Caco-2 (cell line): Measurements from ENCODE around the gene CTIF. TPM values are rescaled to one million over a fixed set of nuclear protein-coding genes. Genes with fewer than 3 reads are reported as not detected.

ENCODE experiments used
- BruUV-seq: library from RNA; stranded (reverse); fragments of 400-500 nt; replicated peaks from 2 replicates; lab custom pipeline; 2021; lab: Mats Ljungman, UMichigan
- CTCF ChIA-PET: fragments of 300-600 bp; sonication (Branson Sonifier 250); formaldehyde crosslinking; loops from one replicate; lab custom pipeline; 2022; ENCODE audit warnings: antibody characterized with exemption; lab: Charles Lee
- POLR2A ChIA-PET: fragments of 300-600 bp; sonication (Branson Sonifier 250); formaldehyde crosslinking; loops from one replicate; lab custom pipeline; 2022; ENCODE audit warnings: antibody characterized with exemption; lab: Charles Lee
- DNase-seq, 2 experiments: peaks; one replicate each; pipeline versions ENCODE4 v3.0.0 to v3.0.0-alpha.2; 2020 to 2022
- H3K27me3 ChIP-seq: replicated peaks from 2 replicates; pipeline ENCODE4 v1.6.0; 2011; ENCODE audit warnings: low read length; ENCODE audit not compliant: control insufficient read depth, insufficient read depth
- H3K36me3 ChIP-seq: 2 replicates; pipeline ENCODE4 v1.5.1; 2011; ENCODE audit warnings: low read length; ENCODE audit not compliant: control insufficient read depth, insufficient read depth
- H3K4me1 ChIP-seq: fragments of 250-450 bp; sonication (Bioruptor Pico); 2 replicates; pipeline ENCODE4 v1.5.1; 2020; ENCODE audit warnings: mild to moderate bottlenecking
- H3K4me3 ChIP-seq: 2 replicates; pipeline ENCODE4 v1.5.1; 2011; ENCODE audit warnings: low read depth, mild to moderate bottlenecking, control low read depth, low read length
- H3K9me3 ChIP-seq: fragments of 250-450 bp; sonication (Bioruptor Pico); 2 replicates; pipeline ENCODE4 v1.5.1; 2020; ENCODE audit warnings: mild to moderate bottlenecking, moderate library complexity
- H3K27ac Mint-ChIP-seq: one replicate; pipeline ENCODE4 v1.8.0; 2022; ENCODE audit warnings: mixed read lengths; ENCODE audit not compliant: unreplicated experiment
- H3K27me3 Mint-ChIP-seq: one replicate; pipeline ENCODE4 v1.8.0; 2022; ENCODE audit warnings: mixed read lengths; ENCODE audit not compliant: insufficient read depth, unreplicated experiment
- H3K36me3 Mint-ChIP-seq: one replicate; pipeline ENCODE4 v1.8.0; 2022; ENCODE audit warnings: mild to moderate bottlenecking, mixed read lengths; ENCODE audit not compliant: insufficient read depth, unreplicated experiment
- H3K4me1 Mint-ChIP-seq: one replicate; pipeline ENCODE4 v1.8.0; 2022; ENCODE audit warnings: low read depth, mixed read lengths; ENCODE audit not compliant: unreplicated experiment
- H3K4me3 Mint-ChIP-seq: one replicate; pipeline ENCODE4 v1.8.0; 2022; ENCODE audit warnings: mild to moderate bottlenecking, moderate library complexity, mixed read lengths; ENCODE audit not compliant: unreplicated experiment
- H3K9me3 Mint-ChIP-seq: one replicate; pipeline ENCODE4 v1.8.0; 2022; ENCODE audit warnings: mixed read lengths; ENCODE audit not compliant: unreplicated experiment
- CTCF ChIP-seq, 2 experiments: fragments of 200-600 bp in 1 of 2; IDR thresholded peaks; 1 replicate in 1 of 2; 2 replicates in 1 of 2; pipeline versions ENCODE4 v1.5.1 to v1.8.0; 2011 to 2022; ENCODE audit warnings: antibody characterized with exemption in 1 of 2, control low read depth in 1 of 2, inconsistent platforms in 1 of 2, low read depth in 1 of 2, low read length in 1 of 2, mild to moderate bottlenecking in 1 of 2, moderate library complexity in 1 of 2; ENCODE audit not compliant: insufficient read depth in 1 of 2, severe bottlenecking in 1 of 2, unreplicated experiment in 1 of 2
- intact Hi-C: fragments of 100-400 bp; cut with micrococcal nuclease; formaldehyde crosslinking; loops from one replicate; pipeline ENCODE4 v1.10.0; 2022; ENCODE audit not compliant: unreplicated experiment
- total RNA-seq: library from RNA; stranded (reverse); gene quantifications from 2 replicates; pipeline ENCODE4 v1.2.3, GENCODE V29; 2022

The CTIF gene
- total RNA-seq, 1 experiment from 2014 or later, result 19.9 TPM

DNA sequence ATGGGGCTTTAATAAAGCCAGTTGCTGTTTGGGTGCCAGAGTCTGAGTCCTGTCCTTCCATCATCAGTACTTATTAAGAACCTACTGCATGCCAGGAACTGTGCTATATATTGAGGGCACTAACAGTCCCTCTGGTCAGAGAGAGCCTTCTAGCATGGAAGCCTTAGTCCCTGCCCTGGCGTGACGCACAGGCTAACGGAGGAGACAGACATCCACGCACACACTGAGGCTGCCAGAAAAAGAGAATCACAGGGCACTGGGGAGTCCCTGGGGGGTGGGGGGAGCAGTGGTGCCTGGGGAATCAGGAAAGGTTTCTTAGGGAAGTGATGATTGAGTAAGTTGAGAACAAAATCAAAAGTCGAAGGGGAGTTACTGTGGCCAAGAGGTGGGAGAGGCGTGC is 31.5 kb downstream of the CTIF start:
- no TSS peak for BruUV-seq
- Mint-ChIP-seq H3K4me3 (no peak overlapping the region), H3K27me3 (no peaks in the 10 kb centered on the region), H3K9me3 (no peaks in the 10 kb centered on the region), H3K36me3 (no peaks in the 10 kb centered on the region), H3K27ac (no peak overlapping the region), H3K4me1 (no peaks in the 10 kb centered on the region)
- no peak for TF ChIP-seq CTCF (IDR thresholded peaks at IDR 0.05; ENCODE audit: insufficient read depth in 1 of 2, low read depth in 1 of 2, low read length in 1 of 2, severe bottlenecking in 1 of 2, unreplicated experiment in 1 of 2)
- Histone ChIP-seq H3K36me3 (no peaks in the 10 kb centered on the region), H3K27me3 (no peaks in the 10 kb centered on the region), H3K4me3 (no peak overlapping the region), H3K4me1 (no peaks in the 10 kb centered on the region), H3K9me3 (no peaks in the 10 kb centered on the region)
- ChIA-PET POLR2A (no interaction called here), CTCF (no interaction called here)
- intact Hi-C loops, result no loop called here
- no peak for DNase-seq

GRCh38 chr18:48571639-48572384 is 33.0 kb downstream of the CTIF start:
- intact Hi-C loops, result no loop called here
- H3K36me3 Mint-ChIP-seq, result no peaks in the 10 kb centered on the region
- no peaks in the 10 kb centered on the region for H3K4me1 Mint-ChIP-seq
- Histone ChIP-seq H3K27me3 (no peaks in the 10 kb centered on the region), H3K4me3 (no peak overlapping the region), H3K4me1 (no peaks in the 10 kb centered on the region), H3K9me3 (no peaks in the 10 kb centered on the region), H3K36me3 (no peaks in the 10 kb centered on the region)
- no peak overlapping the region for H3K4me3 Mint-ChIP-seq
- TF ChIP-seq CTCF (IDR thresholded peaks at IDR 0.05; ENCODE audit: insufficient read depth in 1 of 2, low read depth in 1 of 2, low read length in 1 of 2, severe bottlenecking in 1 of 2, unreplicated experiment in 1 of 2), result no peak
- ChIA-PET CTCF (no interaction called here), POLR2A (no interaction called here)
- BruUV-seq, result no TSS peak
- peak overlapping the region; percentile 36 for H3K27ac Mint-ChIP-seq
- H3K27me3 Mint-ChIP-seq, result no peaks in the 10 kb centered on the region
- no peaks in the 10 kb centered on the region for H3K9me3 Mint-ChIP-seq
- no peak for DNase-seq

- H3K36me3 Mint-ChIP-seq, result no peaks in the 10 kb centered on the region
- H3K4me3 Mint-ChIP-seq, result no peak overlapping the region
- no peaks in the 10 kb centered on the region for H3K36me3 ChIP-seq
- DNase-seq, result no peak
- H3K27me3 ChIP-seq, result no peaks in the 10 kb centered on the region
- no peaks in the 10 kb centered on the region for H3K4me1 ChIP-seq
- H3K27me3 Mint-ChIP-seq, result no peaks in the 10 kb centered on the region
- no peaks in the 10 kb centered on the region for H3K4me1 Mint-ChIP-seq
- intact Hi-C loops, result no loop called here
- ChIA-PET POLR2A (no interaction called here), CTCF (no interaction called here)
- peak overlapping the region; percentile 36 for H3K27ac Mint-ChIP-seq
- H3K9me3 Mint-ChIP-seq, result no peaks in the 10 kb centered on the region
- no peak overlapping the region for H3K4me3 ChIP-seq
- no peaks in the 10 kb centered on the region for H3K9me3 ChIP-seq
- TF ChIP-seq CTCF (IDR thresholded peaks at IDR 0.05; ENCODE audit: insufficient read depth in 1 of 2, low read depth in 1 of 2, low read length in 1 of 2, severe bottlenecking in 1 of 2, unreplicated experiment in 1 of 2), result no peak
- no TSS peak for BruUV-seq
Observed at GRCh38 chr18:48572402-48573126, 33.7 kb downstream of the CTIF start.
